Transverse colon (tissue), 4 donors: ENCODE results near the gene BRCC3.

Experiments
- CTCF ChIP-seq, 5 experiments: fragments of 200-600 bp in 3 of 5; fragments of 450-650 bp in 2 of 5; sonication (generic) in 3 of 5; IDR thresholded peaks; 1 replicate in 2 of 5; 2 replicates in 3 of 5; pipeline ENCODE4 v1.5.1; 2016 to 2017; ENCODE audit warnings: antibody characterized with exemption in 5 of 5, inconsistent platforms in 3 of 5, mild to moderate bottlenecking in 2 of 5, moderate library complexity in 1 of 5
- POLR2A ChIP-seq: fragments of 450-650 bp; IDR thresholded peaks from one replicate; pipeline ENCODE4 v1.6.1; 2016; ENCODE audit warnings: antibody characterized with exemption, mild to moderate bottlenecking, moderate library complexity
- POLR2AphosphoS5 ChIP-seq, 3 donors: sonication (generic); formaldehyde crosslinking; IDR thresholded peaks; one replicate each; pipeline ENCODE4 v1.6.1; 2016; ENCODE audit warnings: antibody characterized with exemption in 3 of 3

- no peak for TF ChIP-seq CTCF (IDR thresholded peaks at IDR 0.05)
- no peak for TF ChIP-seq POLR2A
- TF ChIP-seq POLR2AphosphoS5 (IDR thresholded peaks at IDR 0.05): no peak
Observed at GRCh38 chrX:155054255-155054654, 17.1 kb upstream of the BRCC3 start.
